ENCODE results near the gene SERTAD2. TPM values are rescaled to one million over a fixed set of nuclear protein-coding genes. Genes with fewer than 3 reads are reported as not detected.

SERTAD2 gene
- total and polyA plus RNA-seq, 2 experiments from 2014 or later: 6.2 to 6.4 TPM

GRCh38 chr2:64613276-64613675 is 40.4 kb downstream of the SERTAD2 start (continued):
- no peak for TF ChIP-seq ETS1 (IDR thresholded peaks at IDR 0.05)
- no peak for TF ChIP-seq STAT1 (IDR thresholded peaks at IDR 0.05; ENCODE audit: unreplicated experiment)

GRCh38 chr2:64612575-64613195 is 41.0 kb downstream of the SERTAD2 start:
- no peaks in the 10 kb centered on the region for H3K36me3 ChIP-seq (ENCODE audit: insufficient read depth)
- peaks cover 6% of the 10 kb centered on the region; the same call in 1 of the 2 replicates for H3K4me1 ChIP-seq (ENCODE audit: insufficient read depth)
- peaks cover 26% of the 10 kb centered on the region for H3K27me3 ChIP-seq (ENCODE audit: insufficient read depth)
- no peaks in the 10 kb centered on the region for H3K36me3 Mint-ChIP-seq (ENCODE audit: low read depth)
- H3K9me2 ChIP-seq (ENCODE audit: insufficient read depth): no peaks in the 10 kb centered on the region
- no peaks in the 10 kb centered on the region for H3K9me3 Mint-ChIP-seq
- ATAC-seq (no peak), DNase-seq (ENCODE audit: low spot score) (no peak)
- peaks cover 11% of the 10 kb centered on the region for H3K4me1 Mint-ChIP-seq
- H4K20me1 ChIP-seq (replicated peaks; ENCODE audit: insufficient read depth): no peaks in the 10 kb centered on the region
- H3K4me3 Mint-ChIP-seq: no peak overlapping the region
- H3K4me2 ChIP-seq: no peak overlapping the region
- no peaks in the 10 kb centered on the region for H3K79me2 ChIP-seq (replicated peaks; ENCODE audit: insufficient read depth)
- H3K27ac Mint-ChIP-seq: no peak overlapping the region
- no peak overlapping the region for H3K27ac ChIP-seq (ENCODE audit: low read depth)
- H3K4me3 ChIP-seq: no peak overlapping the region
- no peak overlapping the region for H2AFZ ChIP-seq
- H3K27me3 Mint-ChIP-seq (ENCODE audit: insufficient read depth, low read depth, poor library complexity): peaks cover 18% of the 10 kb centered on the region
- H3F3A ChIP-seq (replicated peaks; ENCODE audit: low read depth): no peaks in the 10 kb centered on the region
- TF ChIP-seq POLR2AphosphoS5 (IDR thresholded peaks at IDR 0.05; ENCODE audit: low read depth) (no peak), ETS1 (IDR thresholded peaks at IDR 0.05) (no peak), ZNF114 (CRISPR knock-in tag; IDR thresholded peaks at IDR 0.05) (no peak), EZH2 (IDR thresholded peaks at IDR 0.05; ENCODE audit: low read depth, unreplicated experiment) (no peak), ZNF462 (CRISPR knock-in tag; IDR thresholded peaks at IDR 0.05) (no peak), STAT1 (IDR thresholded peaks at IDR 0.05; ENCODE audit: unreplicated experiment) (no peak), EZH2phosphoT487 (IDR thresholded peaks at IDR 0.05; ENCODE audit: unreplicated experiment) (no peak), REST (IDR thresholded peaks at IDR 0.05; ENCODE audit: unreplicated experiment) (no peak), CREB1 (CRISPR knock-in tag; IDR thresholded peaks at IDR 0.05; ENCODE audit: low read depth) (no peak), NANOG (IDR thresholded peaks at IDR 0.05; ENCODE audit: borderline replicate concordance) (no peak)

Measured in GM23338 (cell line).